Stomach (tissue), 4 donors: Measurements from ENCODE around the gene PRKAR2B.

ENCODE experiments used
- CTCF ChIP-seq, 7 experiments: fragments of 450-650 bp in 4 of 7; fragments of 200-600 bp in 3 of 7; sonication (generic) in 3 of 7; IDR thresholded peaks; one replicate each; pipeline ENCODE4 v1.5.1; 2016 to 2019; ENCODE audit warnings: antibody characterized with exemption in 7 of 7, control low read depth in 2 of 7, mild to moderate bottlenecking in 1 of 7
- EP300 ChIP-seq: sonication (generic); formaldehyde crosslinking; IDR thresholded peaks from one replicate; pipeline ENCODE4 v1.6.1; 2017; ENCODE audit warnings: antibody characterized with exemption
- POLR2A ChIP-seq, 4 donors: fragments of 450-650 bp; IDR thresholded peaks; one replicate each; pipeline ENCODE4 v1.6.1; 2016; ENCODE audit warnings: antibody characterized with exemption in 4 of 4, control low read depth in 2 of 4, mild to moderate bottlenecking in 1 of 4, moderate library complexity in 1 of 4

DNA sequence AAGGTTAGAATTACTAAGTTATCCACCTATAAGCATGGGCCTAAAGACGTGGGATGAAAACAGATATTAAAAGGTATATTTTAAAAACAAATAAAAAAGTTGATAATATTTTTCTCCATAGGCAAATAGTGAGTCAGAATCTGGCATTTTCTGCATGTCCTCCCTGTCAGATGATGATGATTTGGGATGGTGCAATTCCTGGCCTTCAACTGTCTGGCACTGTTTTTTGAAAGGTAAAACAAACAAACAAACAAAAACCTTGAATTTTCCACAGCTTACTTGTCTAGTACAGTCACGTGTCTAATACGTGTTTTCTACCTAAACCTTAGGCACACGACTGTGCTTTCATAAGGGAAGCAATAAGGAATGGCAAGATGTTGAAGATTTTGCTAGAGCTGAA lies 141.7 kb downstream of the PRKAR2B start:
- no peak for TF ChIP-seq CTCF (IDR thresholded peaks at IDR 0.05)
- no peak for TF ChIP-seq POLR2A (IDR thresholded peaks at IDR 0.05)
- no peak for TF ChIP-seq EP300
